ENCODE results near the gene BRAF.

DNA sequence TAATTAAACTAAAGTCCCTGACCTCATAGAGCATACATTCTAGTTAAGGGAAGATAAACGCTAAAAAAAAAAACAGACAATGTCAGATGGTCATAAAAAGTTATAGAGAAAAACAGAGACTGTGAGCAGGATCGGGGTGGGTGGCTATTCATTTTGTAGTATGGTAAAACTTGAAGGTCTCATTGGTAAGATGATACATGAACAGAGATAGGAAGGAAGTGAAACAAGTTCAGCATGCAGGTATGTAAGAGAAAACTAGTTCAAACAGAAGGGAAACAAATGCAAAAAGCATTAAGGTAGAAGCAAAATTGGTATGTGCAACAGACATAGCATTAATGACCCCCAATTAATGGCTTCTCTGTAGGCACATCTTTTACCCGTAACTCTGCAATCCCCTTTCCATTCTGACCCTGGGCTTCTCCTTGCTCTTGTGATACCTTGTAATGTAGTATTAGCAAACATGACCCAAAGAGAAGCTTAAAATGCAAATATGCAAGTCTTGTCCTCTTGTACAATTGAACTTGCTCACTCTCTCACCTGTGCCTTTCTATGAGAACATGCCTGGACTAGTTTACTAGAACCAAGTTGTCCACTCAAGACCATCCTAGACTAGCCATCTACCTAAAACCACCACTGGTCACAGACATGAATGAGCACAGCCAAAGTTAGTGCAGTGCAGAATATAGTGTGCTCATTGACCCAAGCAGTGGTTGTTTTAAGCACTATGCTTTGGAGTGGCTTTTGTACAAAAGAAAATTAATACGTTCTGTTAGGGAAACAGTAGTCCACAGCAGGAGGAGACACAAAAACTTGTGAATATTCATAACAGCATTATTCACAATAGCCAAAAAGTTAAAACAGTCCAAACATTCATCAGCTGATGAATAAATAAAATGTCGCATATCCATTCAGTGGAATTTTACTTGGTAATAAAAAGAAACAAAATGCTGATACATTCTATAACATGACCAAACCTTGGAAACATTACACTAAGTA is 57.0 kb downstream of the BRAF start:
- no peak for TF ChIP-seq CTCF (IDR thresholded peaks at IDR 0.05)
- TF ChIP-seq POLR2A (IDR thresholded peaks at IDR 0.05): no peak

Data from right lobe of liver (tissue), 4 donors.